GM12878 (cell line): ENCODE results near the gene UNG. TPM values are rescaled to one million over a fixed set of nuclear protein-coding genes. Genes with fewer than 3 reads are reported as not detected.

Experiments used
- ATAC-seq: fragments of 200-7000 bp; cut with Tn5 transposase; 3 replicates; pipeline ENCODE4 v1.9.1; 2020; ENCODE audit warnings: mild to moderate bottlenecking, moderate library complexity
- BruUV-seq: library from RNA; stranded (reverse); fragments of 400-500 nt; replicated peaks from 2 replicates; lab custom pipeline; 2021; lab: Mats Ljungman, UMichigan
- CTCF ChIA-PET: fragments of 300-600 bp; sonication (Branson Sonifier 250); formaldehyde crosslinking; extraction: SDS; loops from one replicate; lab custom pipeline; 2021; ENCODE audit warnings: inconsistent platforms; lab: Yijun Ruan, JAX
- POLR2A ChIA-PET: fragments of 350-600 bp; formaldehyde crosslinking; extraction: SDS; loops from one replicate; lab custom pipeline; 2021; ENCODE audit warnings: inconsistent platforms; lab: Charles Lee
- RAD21 ChIA-PET: fragments of 300-600 bp; sonication (Branson Sonifier 250); formaldehyde crosslinking; loops from one replicate; lab custom pipeline; 2023; ENCODE audit warnings: antibody characterized with exemption; ENCODE audit not compliant: unreplicated experiment; lab: Charles Lee
- SMC1A ChIA-PET: fragments of 300-600 bp; sonication (Branson Sonifier 250); formaldehyde crosslinking; loops from one replicate; lab custom pipeline; 2023; ENCODE audit not compliant: unreplicated experiment, uncharacterized antibody; lab: Charles Lee
- DNase-seq: peaks from one replicate; pipeline ENCODE4 v3.0.0-alpha.2; 2011; ENCODE audit warnings: low read depth, low spot score
- FAIRE-seq: peaks from 3 replicates; lab custom pipeline; 2011; peaks lifted over from hg19 to GRCh38; lab: Jason Lieb, UNC
- H2AFZ ChIP-seq: 2 replicates; pipeline ENCODE4 v1.6.0; 2011; ENCODE audit warnings: low read depth, low read length, control low read depth; ENCODE audit not compliant: control insufficient read depth
- H3K27ac ChIP-seq: 2 replicates; pipeline ENCODE4 v1.5.1; 2011; ENCODE audit warnings: control low read depth; ENCODE audit not compliant: control insufficient read depth, insufficient read depth
- H3K27me3 ChIP-seq, 2 experiments: replicated peaks in 1 of 2; 2 replicates each; pipeline versions ENCODE4 v1.6.0 to v1.6.1; 2011; ENCODE audit warnings: low read length in 1 of 2; ENCODE audit not compliant: control insufficient read depth in 2 of 2, insufficient read depth in 2 of 2
- H3K36me3 ChIP-seq, 2 experiments: 2 replicates each; pipeline ENCODE4 v1.5.1; 2011; ENCODE audit warnings: low read length in 1 of 2; ENCODE audit not compliant: control insufficient read depth in 2 of 2, insufficient read depth in 2 of 2
- H3K4me1 ChIP-seq: 2 replicates; pipeline ENCODE4 v1.6.1; 2011; ENCODE audit warnings: mild to moderate bottlenecking, low read length, moderate library complexity, mixed read lengths; ENCODE audit not compliant: control insufficient read depth, insufficient read depth
- H3K4me2 ChIP-seq: 2 replicates; pipeline ENCODE4 v1.6.0; 2011; ENCODE audit warnings: control low read depth; ENCODE audit not compliant: control insufficient read depth, insufficient read depth
- H3K4me3 ChIP-seq: fragments of 200-600 bp; sonication (generic); 2 replicates; pipeline ENCODE4 v1.5.1; 2016
- H3K79me2 ChIP-seq: 2 replicates; pipeline ENCODE4 v1.6.0; 2011; ENCODE audit warnings: low read length; ENCODE audit not compliant: control insufficient read depth, insufficient read depth
- H3K9ac ChIP-seq: 2 replicates; pipeline ENCODE4 v1.8.0; 2011; ENCODE audit warnings: low read length, control low read depth, mixed read lengths; ENCODE audit not compliant: control insufficient read depth, insufficient read depth
- H3K9me3 ChIP-seq: replicated peaks from 3 replicates; pipeline ENCODE4 v1.5.1; 2011; ENCODE audit warnings: mild to moderate bottlenecking, low read length; ENCODE audit not compliant: control insufficient read depth, insufficient read depth
- H4K20me1 ChIP-seq: 2 replicates; pipeline ENCODE4 v1.6.0; 2011; ENCODE audit not compliant: control insufficient read depth, insufficient read depth
- CBFB ChIP-seq: IDR thresholded peaks from 2 replicates; pipeline ENCODE4 v1.6.1; 2016; ENCODE audit warnings: antibody characterized with exemption, low read depth
- FOXK2 ChIP-seq: fragments of 450-650 bp; IDR thresholded peaks from 2 replicates; pipeline ENCODE4 v1.6.1; 2017; ENCODE audit warnings: mild to moderate bottlenecking, moderate library complexity
- KLF5 ChIP-seq: fragments of 450-650 bp; IDR thresholded peaks from 2 replicates; pipeline ENCODE4 v1.6.1; 2014; ENCODE audit warnings: mild to moderate bottlenecking; ENCODE audit not compliant: partially characterized antibody
- MEF2A ChIP-seq: IDR thresholded peaks from 2 replicates; pipeline ENCODE4 v1.6.1; 2011; ENCODE audit warnings: low read depth, mild to moderate bottlenecking, low read length, moderate library complexity; ENCODE audit not compliant: insufficient read depth
- PML ChIP-seq: IDR thresholded peaks from 2 replicates; pipeline ENCODE4 v1.6.1; 2012; ENCODE audit warnings: low read length, inconsistent platforms
- STAT1 ChIP-seq: fragments of 450-650 bp; conservative IDR thresholded peaks from 2 replicates; pipeline ENCODE4 v1.6.1; 2014; ENCODE audit warnings: antibody characterized with exemption, mild to moderate bottlenecking
- ZNF384 ChIP-seq: IDR thresholded peaks from 2 replicates; pipeline ENCODE4 v1.6.1; 2012; ENCODE audit warnings: low read depth, mild to moderate bottlenecking, low read length, improper control_type of control experiment, borderline replicate concordance
- WGBS: methylation state at CpG from one replicate; pipeline ENCODE4 v1.1.6; 2016; ENCODE audit warnings: low lambda C conversion rate; ENCODE audit not compliant: insufficient replicate concordance, insufficient coverage; ENCODE audit errors: missing lambda C conversion rate; 5-methylcytosine and 5-hydroxymethylcytosine counted together
- in situ Hi-C: fragments of 300-500 bp; cut with MboI; formaldehyde crosslinking; loops from 9 replicates; pipeline ENCODE4 v1.14.3; 2018; ENCODE audit warnings: mixed read lengths
- intact Hi-C: fragments of 100-400 bp; cut with micrococcal nuclease; formaldehyde crosslinking; loops from one replicate; pipeline ENCODE4 v1.14.2; 2022; ENCODE audit not compliant: unreplicated experiment
- polyA plus RNA-seq, 11 experiments: library from polyadenylated mRNA; depleted of rRNA in 4 of 11; unstranded in 6 of 11; stranded (reverse) in 5 of 11; fragments of >200 nt; fragmentation: Nextera tagmentation in 4 of 11; fragmentation: Illumina TruSeq in 1 of 11; extraction: Ambion mirVana in 4 of 11; extraction: Trizol in 1 of 11; gene quantifications; 1 replicate in 1 of 11; 2 replicates in 10 of 11; pipeline versions ENCODE4 v1.2.1 to v1.2.3, GENCODE V29; 2011 to 2016; ENCODE audit warnings: inconsistent platforms in 2 of 11, missing spikeins in 2 of 11, low read depth in 1 of 11
- total RNA-seq, 4 experiments: library from RNA; depleted of rRNA in 3 of 4; stranded (reverse); fragments of >200 nt in 3 of 4; fragmentation: Illumina TruSeq in 1 of 4; extraction: Trizol in 1 of 4; gene quantifications; 2 replicates each; pipeline versions ENCODE4 v1.2.1 to v1.2.3, GENCODE V29; 2013 to 2021
- TF ChIP-seq, protein P1 (sequence below): fragments of 450-650 bp; IDR thresholded peaks from 2 replicates; pipeline ENCODE4 v1.6.1; 2016; ENCODE audit warnings: mild to moderate bottlenecking
- TF ChIP-seq, protein P2 (sequence below): IDR thresholded peaks from 2 replicates; pipeline ENCODE4 v1.6.1; 2011; ENCODE audit warnings: borderline replicate concordance, low read depth, mild to moderate bottlenecking, moderate library complexity, low read length; ENCODE audit not compliant: insufficient read depth, poor library complexity, severe bottlenecking
- TF ChIP-seq, protein P3 (sequence below): fragments of 450-650 bp; formaldehyde crosslinking; IDR thresholded peaks from 2 replicates; pipeline ENCODE4 v1.4.0; 2022; ENCODE audit warnings: mild to moderate bottlenecking, moderate library complexity

The UNG gene
- total and polyA plus RNA-seq, 10 of the 15 experiments (the other 5 are each of a cell fraction or from before 2014, with no cell fraction given) = 9.5 to 81.9 (median 48.2) TPM

DNA sequence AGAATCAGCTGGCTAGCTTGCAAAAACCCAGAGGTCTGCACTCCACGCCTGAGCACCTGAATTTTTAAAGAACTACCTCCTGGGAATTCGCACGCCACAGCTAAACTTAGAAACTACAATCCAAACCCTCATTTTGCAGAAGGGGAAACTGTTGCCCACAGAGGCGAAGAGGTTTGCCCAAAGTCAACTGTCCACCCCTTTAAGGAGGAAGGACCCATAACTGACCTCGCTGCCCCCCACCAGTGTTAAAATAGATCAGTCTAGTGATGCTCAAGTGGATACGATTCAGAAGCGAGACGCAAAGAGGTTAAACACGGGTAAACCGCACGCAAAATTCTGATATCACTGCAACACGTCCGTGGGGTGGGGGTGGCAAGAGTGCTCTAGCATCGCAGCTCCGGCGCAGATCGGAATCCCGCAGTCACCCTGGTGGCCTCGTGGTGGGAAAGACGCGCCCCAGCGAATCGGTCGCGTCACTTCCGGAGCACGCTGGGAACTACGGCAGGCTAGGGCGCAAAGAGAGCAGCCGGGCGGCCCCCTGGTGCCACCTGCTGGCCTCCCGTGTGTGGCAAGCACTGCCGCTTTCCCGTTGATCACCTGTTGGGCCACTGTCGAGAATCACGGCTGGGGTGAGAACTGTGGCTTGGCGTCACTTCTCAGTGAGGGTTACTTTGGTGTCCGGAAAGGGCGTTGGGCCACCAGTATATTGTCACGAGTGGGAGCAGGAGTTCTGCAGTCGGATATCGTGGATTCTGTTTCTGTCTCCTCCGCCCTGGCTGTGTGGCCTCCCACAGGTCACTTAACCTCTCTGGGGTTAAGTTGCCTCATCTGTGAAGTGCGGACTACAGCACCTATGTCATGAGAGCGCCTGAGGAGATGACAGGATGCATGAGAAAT is 4.1 kb upstream of the UNG start, which contains the start of gene ALKBH2 (continued):
- TF ChIP-seq STAT1 = peak; percentile 95; the same call in 1 of the 2 replicates
- TF ChIP-seq CBFB = peak; percentile 83
- no peak for TF ChIP-seq MEF2A
- no peak for TF ChIP-seq FOXK2
- no peak for TF ChIP-seq ZNF384
- TF ChIP-seq, protein P1, sequence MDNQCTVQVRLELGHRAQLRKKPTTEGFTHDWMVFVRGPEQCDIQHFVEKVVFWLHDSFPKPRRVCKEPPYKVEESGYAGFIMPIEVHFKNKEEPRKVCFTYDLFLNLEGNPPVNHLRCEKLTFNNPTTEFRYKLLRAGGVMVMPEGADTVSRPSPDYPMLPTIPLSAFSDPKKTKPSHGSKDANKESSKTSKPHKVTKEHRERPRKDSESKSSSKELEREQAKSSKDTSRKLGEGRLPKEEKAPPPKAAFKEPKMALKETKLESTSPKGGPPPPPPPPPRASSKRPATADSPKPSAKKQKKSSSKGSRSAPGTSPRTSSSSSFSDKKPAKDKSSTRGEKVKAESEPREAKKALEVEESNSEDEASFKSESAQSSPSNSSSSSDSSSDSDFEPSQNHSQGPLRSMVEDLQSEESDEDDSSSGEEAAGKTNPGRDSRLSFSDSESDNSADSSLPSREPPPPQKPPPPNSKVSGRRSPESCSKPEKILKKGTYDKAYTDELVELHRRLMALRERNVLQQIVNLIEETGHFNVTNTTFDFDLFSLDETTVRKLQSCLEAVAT = peak; percentile 65
- TF ChIP-seq, protein P2, sequence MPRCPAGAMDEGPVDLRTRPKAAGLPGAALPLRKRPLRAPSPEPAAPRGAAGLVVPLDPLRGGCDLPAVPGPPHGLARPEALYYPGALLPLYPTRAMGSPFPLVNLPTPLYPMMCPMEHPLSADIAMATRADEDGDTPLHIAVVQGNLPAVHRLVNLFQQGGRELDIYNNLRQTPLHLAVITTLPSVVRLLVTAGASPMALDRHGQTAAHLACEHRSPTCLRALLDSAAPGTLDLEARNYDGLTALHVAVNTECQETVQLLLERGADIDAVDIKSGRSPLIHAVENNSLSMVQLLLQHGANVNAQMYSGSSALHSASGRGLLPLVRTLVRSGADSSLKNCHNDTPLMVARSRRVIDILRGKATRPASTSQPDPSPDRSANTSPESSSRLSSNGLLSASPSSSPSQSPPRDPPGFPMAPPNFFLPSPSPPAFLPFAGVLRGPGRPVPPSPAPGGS = no peak

DNA sequence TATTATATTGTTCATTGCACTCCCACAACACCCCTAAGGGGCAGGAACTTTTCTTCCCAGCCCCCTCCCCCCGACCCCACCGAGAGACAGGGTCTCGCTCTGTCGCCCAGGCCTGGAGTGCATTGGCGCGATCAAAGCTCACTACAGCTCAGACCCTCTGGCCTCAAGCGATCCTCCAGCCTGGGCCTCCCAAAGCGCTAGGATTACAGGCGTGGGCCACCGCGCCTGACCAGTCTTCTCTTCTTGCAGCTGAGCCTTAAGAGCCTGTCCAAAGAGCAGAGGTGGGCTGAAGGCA is 310 bp upstream of the UNG start:
- Histone ChIP-seq H2AFZ (peak overlapping the region; percentile 64), H3K27me3 (no peaks in the 10 kb centered on the region), H3K9ac (peak overlapping the region; percentile 43; the same call in 1 of the 2 replicates), H3K4me1 (peaks cover 7% of the 10 kb centered on the region), H3K79me2 (peaks cover 27% of the 10 kb centered on the region), H3K36me3 (peaks cover 2 to 5% of the 10 kb centered on the region in 2 experiments; a peak in 3 of 4 replicates), H3K9me3 (no peaks in the 10 kb centered on the region), H3K27ac (0 out of 2 replicates have a peak overlapping the region, but pooled peaks have one; percentile 6), H4K20me1 (no peaks in the 10 kb centered on the region), H3K4me3 (peak overlapping the region; percentile 81), H3K4me2 (peak overlapping the region; percentile 77)
- no peak for TF ChIP-seq KLF5
- TF ChIP-seq, protein P2 = no peak
- TF ChIP-seq, protein P3, sequence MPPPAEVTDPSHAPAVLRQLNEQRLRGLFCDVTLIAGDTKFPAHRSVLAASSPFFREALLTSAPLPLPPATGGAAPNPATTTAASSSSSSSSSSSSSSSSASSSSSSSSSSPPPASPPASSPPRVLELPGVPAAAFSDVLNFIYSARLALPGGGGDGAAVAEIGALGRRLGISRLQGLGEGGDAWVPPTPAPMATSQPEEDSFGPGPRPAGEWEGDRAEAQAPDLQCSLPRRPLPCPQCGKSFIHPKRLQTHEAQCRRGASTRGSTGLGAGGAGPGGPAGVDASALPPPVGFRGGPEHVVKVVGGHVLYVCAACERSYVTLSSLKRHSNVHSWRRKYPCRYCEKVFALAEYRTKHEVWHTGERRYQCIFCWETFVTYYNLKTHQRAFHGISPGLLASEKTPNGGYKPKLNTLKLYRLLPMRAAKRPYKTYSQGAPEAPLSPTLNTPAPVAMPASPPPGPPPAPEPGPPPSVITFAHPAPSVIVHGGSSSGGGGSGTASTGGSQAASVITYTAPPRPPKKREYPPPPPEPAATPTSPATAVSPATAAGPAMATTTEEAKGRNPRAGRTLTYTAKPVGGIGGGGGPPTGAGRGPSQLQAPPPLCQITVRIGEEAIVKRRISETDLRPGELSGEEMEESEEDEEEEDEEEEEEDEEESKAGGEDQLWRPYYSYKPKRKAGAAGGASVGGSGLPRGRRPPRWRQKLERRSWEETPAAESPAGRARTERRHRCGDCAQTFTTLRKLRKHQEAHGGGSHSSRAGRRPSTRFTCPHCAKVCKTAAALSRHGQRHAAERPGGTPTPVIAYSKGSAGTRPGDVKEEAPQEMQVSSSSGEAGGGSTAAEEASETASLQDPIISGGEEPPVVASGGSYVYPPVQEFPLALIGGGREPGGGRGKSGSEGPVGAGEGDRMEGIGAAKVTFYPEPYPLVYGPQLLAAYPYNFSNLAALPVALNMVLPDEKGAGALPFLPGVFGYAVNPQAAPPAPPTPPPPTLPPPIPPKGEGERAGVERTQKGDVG = no peak
- no peak for TF ChIP-seq PML
- RAD21 ChIA-PET = interaction anchor here (1.4 kb wide), 1 partner anchor 130 kb away, joined by 3 read pairs; no protein-coding TSS in a partner anchor
- 30% methylated on average over 11 of the region's 11 CpGs for WGBS
- BruUV-seq = no TSS peak
- intact Hi-C loops (loop anchor here (10.0 kb wide), 1 partner anchor 462 kb away; the partner anchor contains the start of gene SELPLG), in situ Hi-C loops (loop anchor here (10.0 kb wide), 2 partner anchors 432 to 462 kb away; partner anchors contain the start of gene SELPLG)
- FAIRE-seq (no peak), ATAC-seq (no peak), DNase-seq (no peak)
- POLR2A ChIA-PET = interaction anchor here (0.6 kb wide), 1 partner anchor 278 kb away, joined by 3 read pairs; no protein-coding TSS in a partner anchor
- SMC1A ChIA-PET = no interaction called here
- CTCF ChIA-PET = interaction anchor here (1.4 kb wide), 1 partner anchor 15 kb away, joined by 3 read pairs; no protein-coding TSS in a partner anchor
